ENCODE results near the gene TRAFD1.

DNA sequence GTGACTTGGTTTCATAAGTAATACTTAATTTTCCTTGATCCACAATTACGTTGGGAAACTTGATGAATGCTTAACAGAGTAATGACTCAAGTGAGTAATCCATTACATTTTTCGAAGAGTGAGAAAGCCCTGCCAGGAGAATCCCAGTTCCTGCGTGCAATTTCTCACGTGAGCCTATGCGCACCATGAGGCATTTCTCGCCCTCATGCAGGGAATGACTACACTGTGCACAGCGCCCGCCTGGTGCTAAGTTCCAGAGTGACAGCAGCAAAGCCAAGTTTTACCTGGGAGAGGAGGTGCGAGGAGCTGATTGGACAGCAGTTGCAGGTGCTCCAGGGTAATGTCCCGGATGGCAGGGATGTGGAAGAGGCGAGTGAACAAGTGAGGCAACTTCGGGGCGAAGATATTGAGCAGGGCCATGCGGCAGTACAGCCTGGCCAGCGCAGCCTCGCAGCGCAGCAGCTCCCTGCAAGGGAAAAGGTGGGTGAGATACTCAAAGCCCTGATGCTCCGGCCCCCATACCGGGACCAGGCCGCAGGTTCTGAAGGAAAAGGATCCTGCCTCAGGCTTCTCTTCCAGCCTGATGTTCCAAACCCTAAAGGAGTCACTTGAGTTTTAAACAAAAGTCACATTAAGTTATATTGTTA lies 69.4 kb downstream of the TRAFD1 start:
- TF ChIP-seq POLR2AphosphoS5 (IDR thresholded peaks at IDR 0.05; ENCODE audit: borderline replicate concordance, low read depth, low read length) (no peak), EZH2 (IDR thresholded peaks at IDR 0.05) (no peak)
